Mucosa of gallbladder (tissue), 1 donor: ENCODE measurements around the gene LKAAEAR1. TPM values are rescaled to one million over a fixed set of nuclear protein-coding genes. Genes with fewer than 3 reads are reported as not detected.
"Not testable (repeated sequence)": the region's sequence is repeated elsewhere in the genome, so short reads cannot be mapped to it uniquely, and the experiment has no call there.

Source experiments
- DNase-seq: peaks from one replicate; pipeline ENCODE4 v3.0.0-alpha.2; 2020; ENCODE audit warnings: low spot score
- total RNA-seq: library from RNA; stranded (reverse); gene quantifications from one replicate; pipeline ENCODE4 v1.2.1, GENCODE V29; 2021
- donor health status: DM: no; HTN: no; CAD: no.

Gene LKAAEAR1
- total RNA-seq, 1 donor from 2014 or later, result not detected

- no peak for DNase-seq
Measured at GRCh38 chr20:64098471-64099013, 14.3 kb upstream of the LKAAEAR1 start.

- no peak for DNase-seq
Measured at GRCh38 chr20:64096535-64096934, 12.3 kb upstream of the LKAAEAR1 start.

- DNase-seq, result no peak
Measured at GRCh38 chr20:64095927-64096326, 11.7 kb upstream of the LKAAEAR1 start.

- DNase-seq, result no peak
Measured at GRCh38 chr20:64095455-64095854, 11.3 kb upstream of the LKAAEAR1 start.

GRCh38 chr20:64093013-64093503 is 8.9 kb upstream of the LKAAEAR1 start:
- no peak for DNase-seq

GRCh38 chr20:64092258-64093012 is 8.2 kb upstream of the LKAAEAR1 start:
- DNase-seq, result no peak

- DNase-seq, result no peak
Measured at GRCh38 chr20:64091770-64092169, 7.6 kb upstream of the LKAAEAR1 start.

GRCh38 chr20:64091340-64091739 is 7.1 kb upstream of the LKAAEAR1 start:
- no peak for DNase-seq

GRCh38 chr20:64090165-64090564 is 6.0 kb upstream of the LKAAEAR1 start:
- no peak for DNase-seq

- DNase-seq, result not testable (repeated sequence)
Measured at GRCh38 chr20:64088586-64088985, 4.4 kb upstream of the LKAAEAR1 start.

GRCh38 chr20:64087226-64087825 is 3.1 kb upstream of the LKAAEAR1 start:
- DNase-seq, result not testable (repeated sequence)

GRCh38 chr20:64086801-64087200 is 2.6 kb upstream of the LKAAEAR1 start:
- no peak for DNase-seq

GRCh38 chr20:64084685-64085152 is 521 bp upstream of the LKAAEAR1 start:
- no peak for DNase-seq

GRCh38 chr20:64083378-64083803 is 807 bp downstream of the LKAAEAR1 start:
- DNase-seq, result peak; percentile 57

- DNase-seq, result no peak
Measured at GRCh38 chr20:64082820-64083377, 1.3 kb downstream of the LKAAEAR1 start.

GRCh38 chr20:64082126-64082731 is 2.0 kb downstream of the LKAAEAR1 start:
- no peak for DNase-seq

GRCh38 chr20:64081624-64081964 is 2.6 kb downstream of the LKAAEAR1 start:
- DNase-seq, result no peak

- no peak for DNase-seq
Measured at GRCh38 chr20:64080813-64081623, 3.2 kb downstream of the LKAAEAR1 start.

- DNase-seq, result no peak
Measured at GRCh38 chr20:64080013-64080812, 4.0 kb downstream of the LKAAEAR1 start, which contains the start of gene OPRL1. TSS of gene OPRL1 (plus strand) at chr20:64080082. CDS start at chr20:64092721, 12,639 bp downstream.

GRCh38 chr20:64079273-64080012 is 4.8 kb downstream of the LKAAEAR1 start, which contains the start of gene RGS19:
TSS of gene RGS19 (minus strand) at chr20:64079518. CDS start at chr20:64076886, 2,632 bp downstream.
- peak; percentile 75 for DNase-seq
